Measurements from ENCODE around the gene SCN4A.

Gene SCN4A

GRCh38 chr17:63954402-63955063 is 18.2 kb downstream of the SCN4A start:
- DNase-seq: no peak

DNA sequence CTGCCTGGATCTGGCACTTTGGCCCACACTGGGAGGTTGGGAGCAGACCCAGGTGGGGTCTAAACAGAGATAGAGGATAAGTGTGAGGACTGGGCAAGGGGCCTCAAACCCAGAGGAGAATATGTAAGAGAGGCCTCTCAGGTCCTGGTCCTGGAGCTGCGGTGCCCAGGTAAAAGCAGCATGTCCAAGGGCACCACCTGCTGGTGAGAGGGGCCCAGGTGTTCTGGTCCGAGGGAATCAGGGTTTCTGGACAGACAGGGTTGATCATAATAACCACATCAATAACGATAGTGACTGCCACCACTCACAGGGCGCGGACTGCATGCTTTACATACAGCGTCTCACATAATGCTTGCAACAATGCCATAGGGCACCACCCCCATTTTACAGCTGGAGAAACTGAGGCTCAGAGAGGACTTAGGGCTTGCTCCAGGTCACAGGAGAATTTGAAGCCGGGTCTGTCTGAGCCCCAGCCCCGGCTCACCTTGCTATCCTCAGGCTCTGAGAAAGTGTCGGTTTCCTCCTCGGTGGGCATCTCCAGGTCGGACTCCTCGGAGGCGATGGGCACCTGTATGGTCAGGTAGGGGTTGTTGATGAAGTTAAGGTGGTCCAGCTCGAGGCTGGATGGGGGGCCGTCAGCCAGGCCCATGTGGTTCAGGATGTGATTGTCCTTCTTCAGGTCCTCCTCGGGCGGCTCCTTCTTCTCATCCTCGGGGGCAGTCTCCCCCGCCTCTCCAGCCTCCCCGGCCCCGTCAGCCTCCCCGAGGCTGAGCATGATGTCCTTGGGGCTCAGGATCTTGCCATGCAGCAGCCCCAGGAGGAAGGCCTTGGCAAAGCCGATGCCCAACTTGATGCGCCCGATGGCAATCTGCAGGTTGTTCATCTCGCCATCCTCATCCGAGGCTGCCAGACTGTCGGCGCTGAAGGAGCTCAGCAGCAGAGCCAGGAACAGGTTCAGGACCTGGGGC is 21.5 kb downstream of the SCN4A start:
- no peak for DNase-seq

DNA sequence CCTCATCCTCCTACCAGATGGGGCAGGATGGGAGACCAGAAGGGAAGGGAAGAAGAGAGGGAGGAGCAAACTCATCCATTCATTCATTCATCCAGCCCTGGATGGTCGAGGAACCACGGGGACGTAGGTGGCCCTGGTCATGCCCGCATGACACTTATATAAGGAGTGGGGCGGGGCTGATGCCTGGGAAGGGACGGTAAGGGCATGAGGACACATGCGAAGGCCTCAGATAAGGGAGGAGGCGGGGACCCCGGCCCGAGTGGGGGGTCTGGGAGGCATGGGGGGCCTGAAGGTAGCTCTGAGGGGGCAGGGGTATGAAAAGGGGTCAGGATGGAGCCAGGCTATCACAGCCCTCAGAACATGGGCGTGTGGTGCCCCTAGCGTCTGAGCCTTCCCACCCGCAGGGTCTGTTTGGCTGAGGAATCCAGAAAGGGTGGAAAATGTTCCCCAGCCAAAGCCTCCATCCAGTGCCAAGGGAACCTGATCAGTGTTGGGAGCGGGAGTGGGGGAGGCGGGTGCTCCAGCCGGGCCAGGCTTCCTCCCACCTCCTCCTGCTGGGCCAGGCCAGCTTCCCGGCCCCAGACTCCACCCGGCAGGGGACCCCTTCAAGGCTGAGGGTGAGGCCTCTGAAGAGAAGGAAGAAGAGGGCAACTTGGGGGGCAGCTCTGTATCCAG is 23.0 kb downstream of the SCN4A start:
- no peak for DNase-seq

GRCh38 chr17:63948521-63948920 is 24.2 kb downstream of the SCN4A start:
- no peak for DNase-seq

DNA sequence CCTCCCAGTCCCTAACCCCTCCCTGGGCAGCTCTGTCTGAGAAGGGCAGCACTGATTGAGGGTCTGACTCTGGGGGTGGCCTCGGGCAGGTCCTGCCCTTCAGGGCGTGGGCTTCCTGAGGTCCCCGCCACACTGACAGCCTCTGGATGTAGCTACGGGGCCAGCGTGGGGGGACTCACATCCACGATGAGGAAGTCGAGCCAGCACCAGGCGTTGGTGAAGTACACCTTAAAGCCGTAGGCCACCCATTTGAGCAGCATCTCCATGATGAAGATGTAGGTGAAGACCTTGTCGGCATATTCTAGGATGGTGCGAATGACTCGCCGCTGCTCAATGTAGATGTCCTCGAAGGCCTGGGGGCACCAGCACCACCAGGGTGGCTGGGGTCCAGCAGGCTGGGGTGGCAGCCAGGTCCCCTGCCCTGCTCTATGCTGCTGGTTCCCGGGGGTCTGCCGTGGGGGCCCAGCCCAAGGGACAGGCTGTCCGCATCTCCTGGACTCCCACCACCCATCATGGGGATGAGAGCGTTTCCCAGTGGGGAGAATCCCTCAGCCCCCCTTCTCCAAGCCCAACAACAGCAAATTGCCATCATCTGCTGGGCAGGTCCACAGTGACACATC is 24.9 kb downstream of the SCN4A start:
- no peak for DNase-seq

GRCh38 chr17:63946440-63947363 is 26.0 kb downstream of the SCN4A start:
- no peak for DNase-seq

GRCh38 chr17:63945784-63946439 is 26.8 kb downstream of the SCN4A start:
- DNase-seq: no peak

DNA sequence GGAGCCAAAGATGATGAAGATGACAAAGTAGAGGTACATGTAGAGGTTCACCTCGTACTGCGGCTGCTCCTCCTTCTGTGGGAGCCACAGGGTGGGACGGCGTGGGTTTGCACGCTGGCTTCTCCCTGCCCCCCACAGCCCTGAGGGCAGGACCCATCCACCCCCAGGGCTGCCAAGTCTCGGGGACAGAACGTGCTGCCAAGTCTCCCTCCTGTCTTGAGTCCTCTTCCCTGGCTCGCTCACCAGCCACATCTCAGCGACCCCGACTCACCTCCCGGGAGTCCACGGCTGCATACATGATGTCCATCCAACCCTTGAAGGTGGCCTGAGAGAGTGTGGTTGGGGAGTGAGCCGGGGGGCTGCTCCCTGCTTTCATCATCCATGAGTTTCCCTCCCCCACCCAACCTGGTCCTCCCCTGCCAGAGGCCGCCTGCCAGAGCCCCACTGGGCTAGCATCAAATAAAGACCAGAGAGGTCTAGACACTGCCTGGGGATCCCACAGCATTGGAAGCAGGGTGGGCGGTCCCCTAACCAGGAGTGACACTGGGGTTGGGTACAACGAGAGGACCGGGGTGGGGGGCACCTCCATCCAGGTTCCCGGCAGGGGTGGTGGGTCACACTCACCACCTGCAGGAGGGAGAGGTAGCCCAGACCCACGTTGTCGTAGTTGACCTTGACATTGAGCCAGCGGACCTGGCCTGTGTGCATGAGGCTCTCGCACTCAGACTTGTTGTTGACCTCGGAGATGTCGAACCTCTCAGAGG is 27.8 kb downstream of the SCN4A start:
- no peak for DNase-seq

- DNase-seq: no peak
These were observed 29.0 kb downstream of the SCN4A start for GRCh38 chr17:63943745-63944144.

DNA sequence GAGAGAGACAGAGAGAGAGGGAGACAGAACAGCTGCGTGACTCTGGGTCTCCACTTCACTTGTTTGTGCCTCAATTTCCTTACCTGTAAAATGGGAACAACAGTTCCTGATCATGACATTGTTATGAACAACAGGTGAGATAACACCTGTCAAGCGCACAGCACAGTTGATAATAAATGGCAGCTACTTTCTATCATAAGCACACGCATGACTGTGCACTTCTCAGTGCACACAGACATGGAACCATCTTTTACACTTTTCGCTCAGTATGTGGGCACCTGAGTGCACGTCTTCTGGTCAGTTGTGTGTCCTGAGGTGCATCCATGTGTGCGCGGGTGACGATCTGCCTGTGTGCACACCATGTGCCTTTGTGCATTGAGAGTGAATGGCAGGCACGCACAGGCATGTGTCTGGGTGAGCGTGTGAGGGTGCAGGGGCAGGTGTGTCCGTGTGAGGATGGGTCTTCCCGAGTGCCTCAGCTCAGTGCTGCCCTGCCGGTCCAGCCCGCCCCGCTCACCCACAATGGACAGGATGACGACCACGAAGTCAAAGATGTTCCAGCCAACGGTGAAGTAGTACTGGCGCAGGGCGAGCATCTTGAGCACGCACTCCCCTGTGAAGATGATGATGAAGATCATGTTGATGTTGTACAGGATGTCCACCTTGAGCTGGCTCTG is 30.3 kb downstream of the SCN4A start:
- no peak for DNase-seq

- DNase-seq: no peak
These were observed 31.0 kb downstream of the SCN4A start for GRCh38 chr17:63941751-63942150.

- no peak for DNase-seq
These were observed 31.6 kb downstream of the SCN4A start for GRCh38 chr17:63941162-63941561.

DNA sequence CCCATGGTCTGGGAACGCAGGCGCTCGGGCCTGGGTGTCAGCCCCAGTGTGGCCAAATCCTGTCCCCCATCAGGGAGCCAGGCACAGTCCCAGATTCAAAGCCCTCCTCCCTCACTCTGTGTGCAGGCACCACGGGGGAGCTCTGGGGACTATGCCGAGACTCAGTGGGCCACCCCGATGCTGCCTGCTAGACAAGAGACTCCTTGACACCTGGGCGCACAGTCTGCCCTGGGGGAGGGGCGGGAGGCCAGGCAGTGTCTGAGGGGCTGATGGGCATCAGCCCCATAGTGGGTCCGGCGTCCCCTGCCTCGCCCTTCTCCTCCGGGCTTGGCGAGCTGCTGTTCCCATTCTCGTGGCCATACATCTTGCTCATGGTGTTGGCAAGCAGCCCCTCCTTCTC is 32.1 kb downstream of the SCN4A start:
- no peak for DNase-seq

DNA sequence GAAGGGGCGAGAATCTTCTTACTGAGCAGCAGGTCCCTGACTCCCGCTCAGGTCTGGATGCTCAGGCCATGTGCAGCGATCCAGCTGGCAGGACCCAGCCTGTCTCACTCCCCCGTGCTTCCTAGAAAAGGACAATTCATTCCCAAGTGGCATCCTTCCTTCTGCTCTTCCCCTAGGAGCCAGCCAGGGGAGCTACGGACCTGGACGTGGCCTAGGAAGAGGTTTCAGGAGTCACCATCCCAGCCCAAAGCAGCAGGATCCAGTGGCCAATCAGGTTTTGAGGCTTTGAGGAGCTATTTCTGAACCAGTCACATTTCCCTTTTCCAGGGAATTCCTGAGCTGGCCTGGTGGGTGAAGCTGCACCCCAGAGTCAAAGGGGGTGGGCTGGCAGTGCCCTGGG is 32.8 kb downstream of the SCN4A start:
- no peak for DNase-seq

DNA sequence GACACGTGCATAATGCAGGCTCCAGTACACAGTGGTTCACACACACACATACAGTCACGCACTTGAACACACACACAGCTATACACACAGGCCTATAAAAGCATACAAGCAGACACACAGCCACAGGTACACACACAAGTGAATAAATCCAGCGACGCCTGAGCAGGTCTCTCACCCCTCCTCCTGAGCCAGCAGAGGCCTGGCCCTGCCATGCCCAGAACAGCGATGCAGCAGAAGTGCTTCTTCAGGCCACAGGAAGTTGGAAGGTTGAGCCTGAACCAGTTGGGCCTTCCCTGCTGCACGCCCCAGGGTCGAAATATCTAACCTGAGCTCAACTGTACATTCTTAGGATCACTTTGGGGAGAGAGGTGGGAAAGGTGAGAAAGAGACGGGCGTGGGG is 33.3 kb downstream of the SCN4A start:
- no peak for DNase-seq

GRCh38 chr17:63937920-63938319 is 34.8 kb downstream of the SCN4A start:
- DNase-seq: no peak

DNA sequence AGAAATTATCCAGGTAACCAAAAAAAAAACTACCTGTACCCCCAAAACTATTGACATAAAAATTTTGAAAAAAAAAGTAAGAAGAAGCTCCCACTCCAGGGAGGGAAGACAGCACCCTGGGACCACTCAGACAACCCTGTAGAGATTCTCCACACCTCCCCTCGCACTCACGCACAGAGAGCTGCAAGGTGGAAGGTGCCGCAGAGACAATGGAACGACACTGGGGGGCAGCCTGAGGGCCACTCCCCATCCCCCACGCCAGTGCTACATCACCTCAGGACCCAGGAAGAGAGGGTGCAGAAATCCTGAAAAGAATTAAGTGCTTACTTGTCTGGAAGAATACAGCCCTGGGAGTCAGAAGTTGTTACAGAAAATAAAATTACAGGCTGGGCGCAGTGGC is 35.4 kb downstream of the SCN4A start:
- DNase-seq: no peak

DNA sequence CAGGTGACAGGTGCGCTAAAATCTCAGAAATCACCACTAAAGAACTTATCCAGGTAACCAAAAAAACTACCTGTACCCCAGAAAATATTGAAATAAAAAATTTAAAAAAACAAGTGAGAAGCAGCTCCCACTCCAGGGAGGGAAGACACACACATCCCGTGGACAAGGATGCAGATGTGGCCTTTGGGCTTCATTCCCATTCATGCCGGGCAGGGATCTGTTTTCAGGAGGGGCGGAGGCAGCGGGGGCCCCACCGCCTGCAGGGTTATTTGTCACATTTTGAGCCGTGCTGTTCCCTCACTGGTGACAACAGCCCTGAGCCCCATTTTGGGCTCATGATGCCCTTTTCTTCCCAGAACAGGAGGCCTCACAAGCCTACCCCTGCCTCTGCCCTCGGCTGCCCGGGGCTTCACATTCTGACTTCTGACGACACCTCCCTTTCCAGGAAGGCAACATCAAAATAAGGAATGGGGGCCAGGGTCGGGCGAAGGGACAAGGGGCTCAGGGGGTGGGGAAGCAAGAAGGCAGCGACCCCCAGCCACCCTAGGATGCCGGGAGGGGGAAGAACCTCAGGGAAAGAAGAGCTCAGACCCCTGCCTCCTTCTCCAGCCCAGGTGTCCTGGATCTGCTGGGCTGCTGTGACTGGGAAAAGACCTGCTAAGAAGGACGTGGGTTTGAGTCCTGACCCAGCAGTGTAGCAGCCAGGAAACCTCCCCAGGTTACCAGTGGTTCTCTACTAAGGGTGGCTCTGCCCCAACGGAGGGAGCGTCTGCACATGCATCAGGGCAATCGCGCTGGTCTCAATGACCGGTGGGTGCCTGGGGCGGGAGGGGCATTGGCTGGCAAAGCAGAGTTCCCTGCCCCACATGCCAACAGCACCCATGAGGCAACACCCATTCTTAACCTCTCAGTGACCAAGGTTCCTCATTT is 38.3 kb downstream of the SCN4A start:
- DNase-seq: no peak

DNA sequence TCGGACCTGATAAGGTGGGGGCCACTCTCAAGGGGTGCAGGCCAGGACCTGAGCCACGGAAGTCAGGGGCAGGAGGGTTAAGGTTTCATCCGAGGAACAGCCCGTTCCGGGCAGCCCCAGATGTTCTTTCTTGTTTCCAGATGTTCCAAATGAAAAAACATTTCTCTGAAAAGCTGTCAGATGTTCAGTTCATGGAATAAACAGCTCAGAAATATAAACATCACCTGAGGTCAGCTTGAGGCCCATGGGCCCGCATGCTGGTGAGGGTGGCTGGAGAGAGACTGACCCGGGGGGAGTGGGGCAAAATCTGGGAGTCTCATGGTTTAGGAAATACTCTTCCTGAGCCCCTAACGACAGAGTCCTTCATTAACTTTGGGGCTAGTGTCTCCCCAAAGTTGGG is 39.1 kb downstream of the SCN4A start:
- DNase-seq: no peak
